Suprapubic skin (tissue), 4 donors: ENCODE measurements around the gene CENPN.

Experiments
- EP300 ChIP-seq: sonication (generic); formaldehyde crosslinking; IDR thresholded peaks from one replicate; pipeline ENCODE4 v1.6.1; 2017; ENCODE audit warnings: antibody characterized with exemption
- POLR2A ChIP-seq, 2 donors: fragments of 450-650 bp; IDR thresholded peaks; one replicate each; pipeline ENCODE4 v1.6.1; 2017; ENCODE audit warnings: antibody characterized with exemption in 2 of 2, mild to moderate bottlenecking in 2 of 2, moderate library complexity in 2 of 2
- POLR2AphosphoS5 ChIP-seq, 3 donors: sonication (generic); formaldehyde crosslinking; IDR thresholded peaks; one replicate each; pipeline ENCODE4 v1.6.1; 2017; ENCODE audit warnings: antibody characterized with exemption in 3 of 3
- TF ChIP-seq, protein P1 (sequence below), 2 donors: fragments of 200-600 bp in 1 of 2; fragments of 450-650 bp in 1 of 2; sonication (generic) in 1 of 2; IDR thresholded peaks; one replicate each; pipeline ENCODE4 v1.5.1; 2016 to 2019; ENCODE audit warnings: antibody characterized with exemption in 2 of 2, mild to moderate bottlenecking in 1 of 2, moderate library complexity in 1 of 2

DNA sequence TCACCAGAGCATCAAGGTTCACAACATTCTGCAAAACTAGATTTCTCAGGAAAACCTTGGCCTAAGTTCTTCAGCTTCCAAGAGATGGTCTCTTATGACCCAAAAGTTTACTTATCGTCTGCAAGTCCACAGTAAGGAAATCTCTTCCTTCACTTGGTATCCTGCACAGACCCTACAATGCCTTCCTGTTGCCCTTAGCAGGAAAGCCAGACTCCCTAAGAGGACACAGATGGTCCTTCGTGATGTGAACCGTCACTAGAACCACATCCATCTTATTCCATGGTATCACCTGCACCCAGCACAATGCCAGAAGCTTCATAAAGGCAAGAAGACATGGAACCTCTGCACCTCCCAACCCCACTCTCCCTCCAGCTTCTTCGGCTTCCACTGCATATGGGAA is 34.4 kb upstream of the CENPN start:
- TF ChIP-seq, protein P1, sequence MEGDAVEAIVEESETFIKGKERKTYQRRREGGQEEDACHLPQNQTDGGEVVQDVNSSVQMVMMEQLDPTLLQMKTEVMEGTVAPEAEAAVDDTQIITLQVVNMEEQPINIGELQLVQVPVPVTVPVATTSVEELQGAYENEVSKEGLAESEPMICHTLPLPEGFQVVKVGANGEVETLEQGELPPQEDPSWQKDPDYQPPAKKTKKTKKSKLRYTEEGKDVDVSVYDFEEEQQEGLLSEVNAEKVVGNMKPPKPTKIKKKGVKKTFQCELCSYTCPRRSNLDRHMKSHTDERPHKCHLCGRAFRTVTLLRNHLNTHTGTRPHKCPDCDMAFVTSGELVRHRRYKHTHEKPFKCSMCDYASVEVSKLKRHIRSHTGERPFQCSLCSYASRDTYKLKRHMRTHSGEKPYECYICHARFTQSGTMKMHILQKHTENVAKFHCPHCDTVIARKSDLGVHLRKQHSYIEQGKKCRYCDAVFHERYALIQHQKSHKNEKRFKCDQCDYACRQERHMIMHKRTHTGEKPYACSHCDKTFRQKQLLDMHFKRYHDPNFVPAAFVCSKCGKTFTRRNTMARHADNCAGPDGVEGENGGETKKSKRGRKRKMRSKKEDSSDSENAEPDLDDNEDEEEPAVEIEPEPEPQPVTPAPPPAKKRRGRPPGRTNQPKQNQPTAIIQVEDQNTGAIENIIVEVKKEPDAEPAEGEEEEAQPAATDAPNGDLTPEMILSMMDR (IDR thresholded peaks at IDR 0.05), result no peak
- TF ChIP-seq POLR2A (IDR thresholded peaks at IDR 0.05) (no peak), EP300 (no peak), POLR2AphosphoS5 (IDR thresholded peaks at IDR 0.05) (no peak)
